HepG2 (cell line): Measurements from ENCODE around the gene IL1RAP.

Experiments used
- IRX3 ChIP-seq: sonication (generic); formaldehyde crosslinking; IDR thresholded peaks from 2 replicates; pipeline ENCODE4 v1.8.1; 2023; ENCODE audit warnings: mild to moderate bottlenecking, low read depth, missing genetic modification reagents, borderline replicate concordance
- KDM5A ChIP-seq: fragments of 200-600 bp; sonication (generic); IDR thresholded peaks from 2 replicates; pipeline ENCODE4 v1.7.0; 2018; ENCODE audit warnings: antibody characterized with exemption, mild to moderate bottlenecking, low read length, borderline replicate concordance
- SP2 ChIP-seq: sonication (generic); formaldehyde crosslinking; IDR thresholded peaks from 2 replicates; pipeline ENCODE4 v1.5.1; 2020; ENCODE audit warnings: mild to moderate bottlenecking, missing genetic modification reagents
- YY1 ChIP-seq: IDR thresholded peaks from 2 replicates; pipeline ENCODE4 v1.6.1; 2011; ENCODE audit warnings: low read length, low read depth, moderate library complexity, mild to moderate bottlenecking; ENCODE audit not compliant: insufficient read depth, insufficient replicate concordance
- ZNF274 ChIP-seq: sonication (generic); formaldehyde crosslinking; IDR thresholded peaks from 2 replicates; pipeline ENCODE4 v1.5.1; 2020; ENCODE audit warnings: mild to moderate bottlenecking, missing genetic modification reagents
- ZNF598 ChIP-seq: sonication (generic); formaldehyde crosslinking; IDR thresholded peaks from 2 replicates; pipeline ENCODE4 v1.5.1; 2020; ENCODE audit warnings: mild to moderate bottlenecking, missing genetic modification reagents, borderline replicate concordance
- TF ChIP-seq, protein P1 (sequence below): sonication (generic); formaldehyde crosslinking; IDR thresholded peaks from 2 replicates; pipeline ENCODE4 v1.5.0; 2020; ENCODE audit warnings: mild to moderate bottlenecking, missing genetic modification reagents, moderate library complexity
- TF ChIP-seq, protein P2 (sequence below), 2 experiments: sonication (generic) in 1 of 2; formaldehyde crosslinking in 1 of 2; IDR thresholded peaks; 2 replicates each; pipeline versions ENCODE4 v1.5.1 to v1.6.1; 2011 to 2020; ENCODE audit warnings: borderline replicate concordance in 1 of 2, low read depth in 1 of 2, low read length in 1 of 2, mild to moderate bottlenecking in 1 of 2, missing genetic modification reagents in 1 of 2, moderate library complexity in 1 of 2

DNA sequence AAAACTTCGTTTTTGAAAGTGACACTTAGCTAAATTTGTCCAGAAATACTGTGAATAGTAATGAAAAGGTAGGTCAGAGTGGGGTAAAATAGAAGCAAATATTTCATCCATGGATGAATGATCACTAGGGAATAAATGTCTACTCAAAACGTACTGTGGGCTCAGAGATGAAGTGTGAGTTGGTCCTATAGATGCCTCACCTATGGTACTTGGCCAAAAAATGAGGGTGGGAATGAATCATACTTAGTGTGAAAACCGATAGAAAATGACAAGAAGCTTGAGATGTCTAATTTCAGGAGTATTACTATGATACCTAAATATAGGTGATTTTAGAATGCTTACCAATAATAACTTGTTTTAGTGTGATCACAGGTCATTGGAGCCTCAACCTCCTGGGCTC, 192.7 kb downstream of the IL1RAP start:
- TF ChIP-seq, protein P1, sequence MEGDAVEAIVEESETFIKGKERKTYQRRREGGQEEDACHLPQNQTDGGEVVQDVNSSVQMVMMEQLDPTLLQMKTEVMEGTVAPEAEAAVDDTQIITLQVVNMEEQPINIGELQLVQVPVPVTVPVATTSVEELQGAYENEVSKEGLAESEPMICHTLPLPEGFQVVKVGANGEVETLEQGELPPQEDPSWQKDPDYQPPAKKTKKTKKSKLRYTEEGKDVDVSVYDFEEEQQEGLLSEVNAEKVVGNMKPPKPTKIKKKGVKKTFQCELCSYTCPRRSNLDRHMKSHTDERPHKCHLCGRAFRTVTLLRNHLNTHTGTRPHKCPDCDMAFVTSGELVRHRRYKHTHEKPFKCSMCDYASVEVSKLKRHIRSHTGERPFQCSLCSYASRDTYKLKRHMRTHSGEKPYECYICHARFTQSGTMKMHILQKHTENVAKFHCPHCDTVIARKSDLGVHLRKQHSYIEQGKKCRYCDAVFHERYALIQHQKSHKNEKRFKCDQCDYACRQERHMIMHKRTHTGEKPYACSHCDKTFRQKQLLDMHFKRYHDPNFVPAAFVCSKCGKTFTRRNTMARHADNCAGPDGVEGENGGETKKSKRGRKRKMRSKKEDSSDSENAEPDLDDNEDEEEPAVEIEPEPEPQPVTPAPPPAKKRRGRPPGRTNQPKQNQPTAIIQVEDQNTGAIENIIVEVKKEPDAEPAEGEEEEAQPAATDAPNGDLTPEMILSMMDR (CRISPR knock-in tag): no peak
- no peak for TF ChIP-seq YY1
- TF ChIP-seq KDM5A: no peak
- no peak for TF ChIP-seq ZNF598 (CRISPR knock-in tag)
- TF ChIP-seq IRX3 (CRISPR knock-in tag): no peak
- TF ChIP-seq SP2 (CRISPR knock-in tag): no peak
- TF ChIP-seq, protein P2, sequence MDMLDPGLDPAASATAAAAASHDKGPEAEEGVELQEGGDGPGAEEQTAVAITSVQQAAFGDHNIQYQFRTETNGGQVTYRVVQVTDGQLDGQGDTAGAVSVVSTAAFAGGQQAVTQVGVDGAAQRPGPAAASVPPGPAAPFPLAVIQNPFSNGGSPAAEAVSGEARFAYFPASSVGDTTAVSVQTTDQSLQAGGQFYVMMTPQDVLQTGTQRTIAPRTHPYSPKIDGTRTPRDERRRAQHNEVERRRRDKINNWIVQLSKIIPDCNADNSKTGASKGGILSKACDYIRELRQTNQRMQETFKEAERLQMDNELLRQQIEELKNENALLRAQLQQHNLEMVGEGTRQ (IDR thresholded peaks at IDR 0.05; ENCODE audit: low read depth, low read length): no peak
- TF ChIP-seq, protein P2 (CRISPR knock-in tag; IDR thresholded peaks at IDR 0.05; ENCODE audit: borderline replicate concordance): no peak
- TF ChIP-seq ZNF274 (CRISPR knock-in tag): no peak
